SK-N-SH treated with all-trans-retinoic acid at 6 μM for 48 hours (cell line): ENCODE data around the gene RETREG1.

Source experiments
- ATAC-seq: fragments of 200-7000 bp; cut with Tn5 transposase; 3 replicates; pipeline ENCODE4 v1.9.1; 2020; ENCODE audit warnings: mild to moderate bottlenecking, moderate library complexity
- ARNTL ChIP-seq: fragments of 450-650 bp; formaldehyde crosslinking; IDR thresholded peaks from 2 replicates; pipeline ENCODE4 v1.5.0; 2020; ENCODE audit warnings: low read depth, mild to moderate bottlenecking, moderate library complexity, borderline replicate concordance
- BACH2 ChIP-seq: fragments of 250-450 bp; sonication (Bioruptor Pico); IDR thresholded peaks from 2 replicates; pipeline ENCODE4 v1.9.0; 2021; ENCODE audit warnings: mild to moderate bottlenecking, borderline replicate concordance
- CSDC2 ChIP-seq: fragments of 250-450 bp; sonication (Bioruptor Pico); IDR thresholded peaks from 2 replicates; pipeline ENCODE4 v1.5.0; 2020; ENCODE audit warnings: mild to moderate bottlenecking, moderate library complexity
- CSRNP3 ChIP-seq: fragments of 250-450 bp; sonication (Bioruptor Pico); IDR thresholded peaks from 2 replicates; pipeline ENCODE4 v1.5.1; 2021; ENCODE audit warnings: mild to moderate bottlenecking, moderate library complexity
- ESRRG ChIP-seq: fragments of 250-450 bp; sonication (Bioruptor Pico); IDR thresholded peaks from 2 replicates; pipeline ENCODE4 v1.6.1; 2021; ENCODE audit warnings: mild to moderate bottlenecking
- ISL1 ChIP-seq: fragments of 250-450 bp; sonication (Bioruptor Pico); IDR thresholded peaks from 2 replicates; pipeline ENCODE4 v2.1.2; 2022; ENCODE audit warnings: mild to moderate bottlenecking, moderate library complexity
- OSR1 ChIP-seq: fragments of 250-450 bp; sonication (Bioruptor Pico); IDR thresholded peaks from 2 replicates; pipeline ENCODE4 v1.8.0; 2022; ENCODE audit warnings: moderate library complexity, mild to moderate bottlenecking, inconsistent platforms
- PATZ1 ChIP-seq: fragments of 250-450 bp; sonication (Bioruptor Pico); IDR thresholded peaks from 2 replicates; pipeline ENCODE4 v1.8.0; 2020; ENCODE audit warnings: mild to moderate bottlenecking, moderate library complexity, borderline replicate concordance
- PPARA ChIP-seq: fragments of 250-450 bp; sonication (Bioruptor Pico); IDR thresholded peaks from 2 replicates; pipeline ENCODE4 v1.5.0; 2020; ENCODE audit warnings: mild to moderate bottlenecking, borderline replicate concordance
- RARB ChIP-seq: fragments of 250-450 bp; sonication (Bioruptor Pico); IDR thresholded peaks from 2 replicates; pipeline ENCODE4 v1.8.0; 2021; ENCODE audit warnings: mild to moderate bottlenecking, moderate library complexity
- SNAI2 ChIP-seq: fragments of 250-450 bp; sonication (Bioruptor Pico); IDR thresholded peaks from 2 replicates; pipeline ENCODE4 v1.5.0; 2020; ENCODE audit warnings: mild to moderate bottlenecking, moderate library complexity
- TCF4 ChIP-seq: fragments of 250-450 bp; sonication (Bioruptor Pico); IDR thresholded peaks from 2 replicates; pipeline ENCODE4 v1.8.0; 2021; ENCODE audit warnings: mild to moderate bottlenecking, moderate library complexity, borderline replicate concordance
- TOX ChIP-seq: fragments of 250-450 bp; sonication (Bioruptor Pico); IDR thresholded peaks from 2 replicates; pipeline ENCODE4 v1.8.0; 2021; ENCODE audit warnings: mild to moderate bottlenecking, moderate library complexity, borderline replicate concordance
- TSHZ2 ChIP-seq: fragments of 250-450 bp; sonication (Bioruptor Pico); IDR thresholded peaks from 2 replicates; pipeline ENCODE4 v1.5.0; 2020; ENCODE audit warnings: mild to moderate bottlenecking, moderate library complexity
- ZC3H10 ChIP-seq: fragments of 250-450 bp; sonication (Bioruptor Pico); IDR thresholded peaks from 2 replicates; pipeline ENCODE4 v1.5.1; 2021; ENCODE audit warnings: mild to moderate bottlenecking, moderate library complexity
- ZFP3 ChIP-seq: fragments of 250-450 bp; sonication (Bioruptor Pico); IDR thresholded peaks from 2 replicates; pipeline ENCODE4 v1.5.0; 2020; ENCODE audit warnings: mild to moderate bottlenecking, moderate library complexity
- ZFP30 ChIP-seq: fragments of 450-650 bp; formaldehyde crosslinking; IDR thresholded peaks from 2 replicates; pipeline ENCODE4 v1.5.0; 2022; ENCODE audit warnings: mild to moderate bottlenecking, moderate library complexity
- ZNF565 ChIP-seq: fragments of 450-650 bp; formaldehyde crosslinking; conservative IDR thresholded peaks from 2 replicates; pipeline ENCODE4 v1.5.0; 2020; ENCODE audit warnings: low read depth, mild to moderate bottlenecking, moderate library complexity
- ZNF70 ChIP-seq: fragments of 450-650 bp; formaldehyde crosslinking; IDR thresholded peaks from 2 replicates; pipeline ENCODE4 v1.5.0; 2020; ENCODE audit warnings: mild to moderate bottlenecking, moderate library complexity
- ZNF8 ChIP-seq: fragments of 450-650 bp; formaldehyde crosslinking; IDR thresholded peaks from 2 replicates; pipeline ENCODE4 v1.5.0; 2020; ENCODE audit warnings: mild to moderate bottlenecking, moderate library complexity

The RETREG1 gene

GRCh38 chr5:16525651-16526050 lies 91.1 kb downstream of the RETREG1 start:
- no peak for ATAC-seq

GRCh38 chr5:16524286-16524685 lies 92.5 kb downstream of the RETREG1 start:
- no peak for TF ChIP-seq ZC3H10
- no peak for ATAC-seq

More at GRCh38 chr5:16525651-16526050, 91.1 kb downstream of the RETREG1 start:
- no peak for TF ChIP-seq TSHZ2

GRCh38 chr5:16521521-16522483 lies 95.0 kb downstream of the RETREG1 start:
- ATAC-seq = no peak
- TF ChIP-seq CSRNP3 (CRISPR knock-in tag) (no peak), ZNF70 (CRISPR knock-in tag) (no peak), ZNF565 (no peak), TSHZ2 (no peak), TOX (no peak), OSR1 (CRISPR knock-in tag) (no peak), ZNF8 (CRISPR knock-in tag) (no peak), BACH2 (no peak), TCF4 (CRISPR knock-in tag) (no peak), ESRRG (no peak), SNAI2 (CRISPR knock-in tag) (no peak), ZFP3 (CRISPR knock-in tag) (no peak), ARNTL (no peak), ZFP30 (no peak)

GRCh38 chr5:16520841-16521240 lies 96.0 kb downstream of the RETREG1 start:
- no peak for ATAC-seq
- no peak for TF ChIP-seq ESRRG
- no peak for TF ChIP-seq ISL1 (CRISPR knock-in tag)
- TF ChIP-seq ZNF565 = no peak
- no peak for TF ChIP-seq CSDC2 (CRISPR knock-in tag)
- TF ChIP-seq PATZ1 (CRISPR knock-in tag) = no peak
- TF ChIP-seq PPARA (CRISPR knock-in tag) = no peak
- no peak for TF ChIP-seq TCF4 (CRISPR knock-in tag)
- TF ChIP-seq ARNTL = no peak
- no peak for TF ChIP-seq RARB
- TF ChIP-seq ZFP30 = no peak
- TF ChIP-seq CSRNP3 (CRISPR knock-in tag) = no peak
- no peak for TF ChIP-seq OSR1 (CRISPR knock-in tag)
- no peak for TF ChIP-seq ZFP3 (CRISPR knock-in tag)
